HepG2 (cell line): ENCODE results near the gene FAM89B. TPM values are rescaled to one million over a fixed set of nuclear protein-coding genes. Genes with fewer than 3 reads are reported as not detected.

Source experiments
- BORCS8-MEF2B ChIP-seq: sonication (generic); formaldehyde crosslinking; IDR thresholded peaks from 2 replicates; pipeline ENCODE4 v1.8.0; 2022; ENCODE audit warnings: mild to moderate bottlenecking, missing genetic modification reagents
- HNRNPH1 ChIP-seq: fragments of 200-400 bp; formaldehyde crosslinking; optimal IDR thresholded peaks from 2 replicates; pipeline ENCODE3; 2017; ENCODE audit warnings: mild to moderate bottlenecking, low read depth, low read length
- MZF1 ChIP-seq: sonication (generic); formaldehyde crosslinking; IDR thresholded peaks from 2 replicates; pipeline ENCODE4 v1.8.1; 2023; ENCODE audit warnings: mild to moderate bottlenecking, missing genetic modification reagents, borderline replicate concordance
- PITX1 ChIP-seq: sonication (generic); formaldehyde crosslinking; IDR thresholded peaks from 2 replicates; pipeline ENCODE4 v1.5.1; 2020; ENCODE audit warnings: mild to moderate bottlenecking, missing genetic modification reagents
- TARDBP ChIP-seq: sonication (generic); formaldehyde crosslinking; IDR thresholded peaks from 2 replicates; pipeline ENCODE4 v1.8.0; 2022; ENCODE audit warnings: mild to moderate bottlenecking, missing genetic modification reagents
- ZBTB21 ChIP-seq: sonication (generic); formaldehyde crosslinking; IDR thresholded peaks from 2 replicates; pipeline ENCODE4 v1.4.0; 2020; ENCODE audit warnings: missing genetic modification reagents
- ZFP36L2 ChIP-seq: sonication (generic); formaldehyde crosslinking; IDR thresholded peaks from 2 replicates; pipeline ENCODE4 v1.4.0; 2020; ENCODE audit warnings: missing genetic modification reagents
- ZMAT3 ChIP-seq: sonication (generic); formaldehyde crosslinking; conservative IDR thresholded peaks from 2 replicates; pipeline ENCODE4 v1.7.0; 2021; ENCODE audit warnings: missing genetic modification reagents
- ZMYM4 ChIP-seq: sonication (generic); formaldehyde crosslinking; IDR thresholded peaks from 2 replicates; pipeline ENCODE4 v1.8.1; 2023; ENCODE audit warnings: mild to moderate bottlenecking, missing genetic modification reagents
- ZNF337 ChIP-seq: sonication (generic); formaldehyde crosslinking; IDR thresholded peaks from 2 replicates; pipeline ENCODE4 v1.5.1; 2020; ENCODE audit warnings: missing genetic modification reagents, low read depth, mild to moderate bottlenecking, borderline replicate concordance
- ZNF33B ChIP-seq: sonication (generic); formaldehyde crosslinking; IDR thresholded peaks from 2 replicates; pipeline ENCODE4 v1.5.1; 2020; ENCODE audit warnings: mild to moderate bottlenecking, missing genetic modification reagents
- ZNF546 ChIP-seq: sonication (generic); formaldehyde crosslinking; conservative IDR thresholded peaks from 2 replicates; pipeline ENCODE4 v1.8.1; 2023; ENCODE audit warnings: mild to moderate bottlenecking, missing genetic modification reagents
- ZNF775 ChIP-seq: sonication (generic); formaldehyde crosslinking; IDR thresholded peaks from 2 replicates; pipeline ENCODE4 v1.4.0; 2020; ENCODE audit warnings: missing genetic modification reagents, mild to moderate bottlenecking, moderate library complexity, borderline replicate concordance
- polyA plus RNA-seq, 8 experiments: library from polyadenylated mRNA; depleted of rRNA in 3 of 8; stranded (reverse) in 7 of 8; unstranded in 1 of 8; fragments of >200 nt; fragmentation: Illumina TruSeq in 4 of 8; extraction: Trizol in 4 of 8; gene quantifications; 2 replicates each; pipeline versions ENCODE4 v1.2.1 to v1.2.3, GENCODE V29; 2011 to 2016; ENCODE audit warnings: low read depth in 4 of 8, missing spikeins in 1 of 8, mixed read lengths in 1 of 8; ENCODE audit not compliant: insufficient read depth in 1 of 8
- total RNA-seq, 5 experiments: library from RNA; depleted of rRNA; stranded (reverse); fragments of >200 nt; fragmentation: Illumina TruSeq; extraction: Trizol; gene quantifications; 2 replicates each; pipeline ENCODE4 v1.2.3, GENCODE V29; 2016; ENCODE audit warnings: low read depth in 1 of 5
- TF ChIP-seq, protein P1 (sequence below): IDR thresholded peaks from 2 replicates; pipeline ENCODE4 v1.6.1; 2018; ENCODE audit warnings: missing genetic modification reagents
- TF ChIP-seq, protein P2 (sequence below): sonication (generic); formaldehyde crosslinking; IDR thresholded peaks from 2 replicates; pipeline ENCODE4 v1.5.0; 2020; ENCODE audit warnings: missing genetic modification reagents
- TF ChIP-seq, protein P3 (sequence below): sonication (generic); formaldehyde crosslinking; IDR thresholded peaks from 2 replicates; pipeline ENCODE4 v1.4.0; 2020; ENCODE audit warnings: missing genetic modification reagents
- TF ChIP-seq, protein P4 (sequence below): sonication (generic); formaldehyde crosslinking; IDR thresholded peaks from 2 replicates; pipeline ENCODE4 v1.4.0; 2020; ENCODE audit warnings: mild to moderate bottlenecking, missing genetic modification reagents, borderline replicate concordance
- TF ChIP-seq, protein P5 (sequence below): sonication (generic); formaldehyde crosslinking; IDR thresholded peaks from 2 replicates; pipeline ENCODE4 v1.5.1; 2020; ENCODE audit warnings: missing genetic modification reagents, mild to moderate bottlenecking, borderline replicate concordance
- TF ChIP-seq, protein P6 (sequence below): sonication (generic); formaldehyde crosslinking; IDR thresholded peaks from 2 replicates; pipeline ENCODE4 v1.4.0; 2020; ENCODE audit warnings: missing genetic modification reagents

The FAM89B gene
- total and polyA plus RNA-seq, 2 of the 13 experiments (the other 11 are each of a cell fraction or from before 2014, with no cell fraction given): 5.7 to 8.0 TPM

DNA sequence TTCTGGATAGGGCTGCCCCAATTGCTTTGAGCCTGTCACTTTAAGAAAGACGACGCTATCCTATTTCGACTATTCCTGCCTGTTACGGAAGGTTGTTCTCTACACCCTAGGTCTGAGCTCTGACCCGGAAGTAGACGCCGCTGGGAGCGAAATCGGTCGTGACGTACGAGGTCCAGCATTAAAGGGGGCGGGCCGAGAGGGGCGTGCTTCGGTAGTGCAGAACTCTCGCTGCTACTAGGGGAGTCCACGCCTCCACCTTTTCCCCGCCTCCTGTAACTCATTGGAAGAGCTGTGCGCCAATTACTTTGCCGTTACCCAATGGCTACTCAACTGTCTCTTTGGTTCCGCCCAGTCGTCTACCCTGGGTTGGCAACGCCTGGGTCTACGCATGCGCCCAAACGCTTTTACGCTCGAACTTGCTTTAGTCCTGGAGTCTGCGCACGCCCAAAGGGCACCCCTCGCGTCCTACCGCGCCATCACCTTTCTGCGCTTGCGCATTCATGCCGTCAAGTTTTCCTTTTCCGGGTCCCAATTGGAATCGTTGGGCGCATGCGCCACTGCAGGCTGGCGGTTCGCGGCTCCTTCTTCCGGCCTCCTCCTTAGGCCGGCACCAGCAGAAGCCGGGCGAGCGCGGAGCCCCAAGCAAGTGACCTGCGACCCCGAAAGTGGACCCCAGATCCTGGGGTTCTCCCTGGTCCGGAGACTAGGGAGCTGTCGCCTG lies 43.1 kb downstream of the FAM89B start, which contains the start of gene PCNX3 (continued):
- no peak for TF ChIP-seq ZMYM4
- no peak for TF ChIP-seq ZNF546 (CRISPR knock-in tag)
- TF ChIP-seq ZBTB21 (CRISPR knock-in tag): peak; percentile 96
- TF ChIP-seq, protein P1, sequence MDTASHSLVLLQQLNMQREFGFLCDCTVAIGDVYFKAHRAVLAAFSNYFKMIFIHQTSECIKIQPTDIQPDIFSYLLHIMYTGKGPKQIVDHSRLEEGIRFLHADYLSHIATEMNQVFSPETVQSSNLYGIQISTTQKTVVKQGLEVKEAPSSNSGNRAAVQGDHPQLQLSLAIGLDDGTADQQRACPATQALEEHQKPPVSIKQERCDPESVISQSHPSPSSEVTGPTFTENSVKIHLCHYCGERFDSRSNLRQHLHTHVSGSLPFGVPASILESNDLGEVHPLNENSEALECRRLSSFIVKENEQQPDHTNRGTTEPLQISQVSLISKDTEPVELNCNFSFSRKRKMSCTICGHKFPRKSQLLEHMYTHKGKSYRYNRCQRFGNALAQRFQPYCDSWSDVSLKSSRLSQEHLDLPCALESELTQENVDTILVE: peak; percentile 95
- TF ChIP-seq, protein P2, sequence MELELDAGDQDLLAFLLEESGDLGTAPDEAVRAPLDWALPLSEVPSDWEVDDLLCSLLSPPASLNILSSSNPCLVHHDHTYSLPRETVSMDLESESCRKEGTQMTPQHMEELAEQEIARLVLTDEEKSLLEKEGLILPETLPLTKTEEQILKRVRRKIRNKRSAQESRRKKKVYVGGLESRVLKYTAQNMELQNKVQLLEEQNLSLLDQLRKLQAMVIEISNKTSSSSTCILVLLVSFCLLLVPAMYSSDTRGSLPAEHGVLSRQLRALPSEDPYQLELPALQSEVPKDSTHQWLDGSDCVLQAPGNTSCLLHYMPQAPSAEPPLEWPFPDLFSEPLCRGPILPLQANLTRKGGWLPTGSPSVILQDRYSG (CRISPR knock-in tag): no peak; the same call in 1 of the 2 replicates
- no peak for TF ChIP-seq ZNF775 (CRISPR knock-in tag)
- TF ChIP-seq, protein P3, sequence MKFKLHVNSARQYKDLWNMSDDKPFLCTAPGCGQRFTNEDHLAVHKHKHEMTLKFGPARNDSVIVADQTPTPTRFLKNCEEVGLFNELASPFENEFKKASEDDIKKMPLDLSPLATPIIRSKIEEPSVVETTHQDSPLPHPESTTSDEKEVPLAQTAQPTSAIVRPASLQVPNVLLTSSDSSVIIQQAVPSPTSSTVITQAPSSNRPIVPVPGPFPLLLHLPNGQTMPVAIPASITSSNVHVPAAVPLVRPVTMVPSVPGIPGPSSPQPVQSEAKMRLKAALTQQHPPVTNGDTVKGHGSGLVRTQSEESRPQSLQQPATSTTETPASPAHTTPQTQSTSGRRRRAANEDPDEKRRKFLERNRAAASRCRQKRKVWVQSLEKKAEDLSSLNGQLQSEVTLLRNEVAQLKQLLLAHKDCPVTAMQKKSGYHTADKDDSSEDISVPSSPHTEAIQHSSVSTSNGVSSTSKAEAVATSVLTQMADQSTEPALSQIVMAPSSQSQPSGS: peak; percentile 68; the same call in 1 of the 2 replicates
- TF ChIP-seq HNRNPH1: no peak
- TF ChIP-seq, protein P4, sequence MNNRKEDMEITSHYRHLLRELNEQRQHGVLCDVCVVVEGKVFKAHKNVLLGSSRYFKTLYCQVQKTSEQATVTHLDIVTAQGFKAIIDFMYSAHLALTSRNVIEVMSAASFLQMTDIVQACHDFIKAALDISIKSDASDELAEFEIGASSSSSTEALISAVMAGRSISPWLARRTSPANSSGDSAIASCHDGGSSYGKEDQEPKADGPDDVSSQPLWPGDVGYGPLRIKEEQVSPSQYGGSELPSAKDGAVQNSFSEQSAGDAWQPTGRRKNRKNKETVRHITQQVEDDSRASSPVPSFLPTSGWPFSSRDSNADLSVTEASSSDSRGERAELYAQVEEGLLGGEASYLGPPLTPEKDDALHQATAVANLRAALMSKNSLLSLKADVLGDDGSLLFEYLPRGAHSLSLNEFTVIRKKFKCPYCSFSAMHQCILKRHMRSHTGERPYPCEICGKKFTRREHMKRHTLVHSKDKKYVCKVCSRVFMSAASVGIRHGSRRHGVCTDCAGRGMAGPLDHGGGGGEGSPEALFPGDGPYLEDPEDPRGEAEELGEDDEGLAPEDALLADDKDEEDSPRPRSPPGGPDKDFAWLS: no peak
- no peak for TF ChIP-seq ZNF33B (CRISPR knock-in tag)
- TF ChIP-seq ZFP36L2 (CRISPR knock-in tag): no peak
- TF ChIP-seq BORCS8-MEF2B (CRISPR knock-in tag): peak; percentile 50; the same call in 1 of the 2 replicates
- TF ChIP-seq PITX1 (CRISPR knock-in tag): peak; percentile 60; the same call in 1 of the 2 replicates
- TF ChIP-seq, protein P5, sequence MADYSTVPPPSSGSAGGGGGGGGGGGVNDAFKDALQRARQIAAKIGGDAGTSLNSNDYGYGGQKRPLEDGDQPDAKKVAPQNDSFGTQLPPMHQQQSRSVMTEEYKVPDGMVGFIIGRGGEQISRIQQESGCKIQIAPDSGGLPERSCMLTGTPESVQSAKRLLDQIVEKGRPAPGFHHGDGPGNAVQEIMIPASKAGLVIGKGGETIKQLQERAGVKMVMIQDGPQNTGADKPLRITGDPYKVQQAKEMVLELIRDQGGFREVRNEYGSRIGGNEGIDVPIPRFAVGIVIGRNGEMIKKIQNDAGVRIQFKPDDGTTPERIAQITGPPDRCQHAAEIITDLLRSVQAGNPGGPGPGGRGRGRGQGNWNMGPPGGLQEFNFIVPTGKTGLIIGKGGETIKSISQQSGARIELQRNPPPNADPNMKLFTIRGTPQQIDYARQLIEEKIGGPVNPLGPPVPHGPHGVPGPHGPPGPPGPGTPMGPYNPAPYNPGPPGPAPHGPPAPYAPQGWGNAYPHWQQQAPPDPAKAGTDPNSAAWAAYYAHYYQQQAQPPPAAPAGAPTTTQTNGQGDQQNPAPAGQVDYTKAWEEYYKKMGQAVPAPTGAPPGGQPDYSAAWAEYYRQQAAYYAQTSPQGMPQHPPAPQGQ (CRISPR knock-in tag): no peak
- TF ChIP-seq ZMAT3 (CRISPR knock-in tag): 0 out of 2 replicates have a peak, but pooled peaks have one; percentile 18
- peak; percentile 75; the same call in 1 of the 2 replicates for TF ChIP-seq TARDBP (CRISPR knock-in tag)
- no peak for TF ChIP-seq MZF1 (CRISPR knock-in tag)
- peak; percentile 38; the same call in 1 of the 2 replicates for TF ChIP-seq ZNF337
- TF ChIP-seq, protein P6, sequence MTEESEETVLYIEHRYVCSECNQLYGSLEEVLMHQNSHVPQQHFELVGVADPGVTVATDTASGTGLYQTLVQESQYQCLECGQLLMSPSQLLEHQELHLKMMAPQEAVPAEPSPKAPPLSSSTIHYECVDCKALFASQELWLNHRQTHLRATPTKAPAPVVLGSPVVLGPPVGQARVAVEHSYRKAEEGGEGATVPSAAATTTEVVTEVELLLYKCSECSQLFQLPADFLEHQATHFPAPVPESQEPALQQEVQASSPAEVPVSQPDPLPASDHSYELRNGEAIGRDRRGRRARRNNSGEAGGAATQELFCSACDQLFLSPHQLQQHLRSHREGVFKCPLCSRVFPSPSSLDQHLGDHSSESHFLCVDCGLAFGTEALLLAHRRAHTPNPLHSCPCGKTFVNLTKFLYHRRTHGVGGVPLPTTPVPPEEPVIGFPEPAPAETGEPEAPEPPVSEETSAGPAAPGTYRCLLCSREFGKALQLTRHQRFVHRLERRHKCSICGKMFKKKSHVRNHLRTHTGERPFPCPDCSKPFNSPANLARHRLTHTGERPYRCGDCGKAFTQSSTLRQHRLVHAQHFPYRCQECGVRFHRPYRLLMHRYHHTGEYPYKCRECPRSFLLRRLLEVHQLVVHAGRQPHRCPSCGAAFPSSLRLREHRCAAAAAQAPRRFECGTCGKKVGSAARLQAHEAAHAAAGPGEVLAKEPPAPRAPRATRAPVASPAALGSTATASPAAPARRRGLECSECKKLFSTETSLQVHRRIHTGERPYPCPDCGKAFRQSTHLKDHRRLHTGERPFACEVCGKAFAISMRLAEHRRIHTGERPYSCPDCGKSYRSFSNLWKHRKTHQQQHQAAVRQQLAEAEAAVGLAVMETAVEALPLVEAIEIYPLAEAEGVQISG: peak; percentile 89
